Measurements from ENCODE around the gene PERM1.
"Not testable (repeated sequence)": the region's sequence is repeated elsewhere in the genome, so short reads cannot be mapped to it uniquely, and the experiment has no call there.

PERM1 gene

DNA sequence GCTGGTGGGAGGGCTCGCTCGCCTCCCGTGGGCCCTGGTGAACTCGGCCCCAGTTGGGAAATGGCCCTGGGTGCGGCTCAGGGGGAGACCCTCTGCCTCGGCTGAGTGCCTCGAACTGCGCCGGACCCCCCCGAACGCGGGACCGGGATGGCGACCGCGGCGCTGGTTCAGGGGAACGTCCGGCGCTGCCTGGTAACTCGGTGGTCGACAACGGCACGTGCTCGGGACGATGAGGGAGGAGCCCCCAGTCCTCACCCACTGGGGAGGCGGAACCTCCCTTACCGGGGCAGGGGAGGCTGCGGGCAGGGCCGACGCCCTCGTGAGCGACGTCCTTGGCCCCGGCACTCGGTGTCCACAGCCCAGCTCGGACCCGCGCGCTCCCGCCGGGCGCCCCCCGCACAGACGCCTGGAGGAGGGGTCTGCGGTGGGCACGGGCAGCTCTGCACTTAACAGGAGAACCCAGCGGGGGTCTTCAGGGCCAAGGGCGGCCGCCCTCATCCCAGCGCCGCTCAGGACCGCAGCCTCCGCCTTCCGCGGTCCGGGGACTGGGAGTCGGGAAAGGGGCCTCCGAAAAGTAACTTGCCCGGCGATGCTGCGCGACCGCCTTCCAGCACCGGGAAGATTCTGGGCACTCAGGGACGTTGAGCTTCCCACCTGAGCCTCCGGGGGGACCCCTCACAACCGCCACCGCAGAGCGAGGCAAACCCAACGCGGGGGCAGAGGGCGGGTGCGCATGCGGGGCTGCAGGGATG is 16.3 kb upstream of the PERM1 start:
- no peak for DNase-seq (ENCODE audit: low spot score)

DNA sequence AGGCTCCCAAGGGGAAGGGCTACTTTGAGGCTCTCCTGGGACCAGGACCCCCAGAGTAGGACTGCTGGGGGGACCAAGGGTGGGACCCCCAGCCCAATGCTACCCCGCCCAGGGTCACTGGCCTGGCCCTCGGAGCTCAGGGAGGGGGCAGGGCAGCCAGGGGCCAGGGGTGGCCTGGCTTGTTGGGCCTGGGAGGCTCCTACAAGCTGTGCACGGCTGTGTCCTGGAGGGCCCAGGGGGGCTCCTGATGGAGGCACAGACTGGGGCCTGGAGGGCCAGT is 15.8 kb upstream of the PERM1 start:
- DNase-seq (ENCODE audit: low spot score): no peak

DNA sequence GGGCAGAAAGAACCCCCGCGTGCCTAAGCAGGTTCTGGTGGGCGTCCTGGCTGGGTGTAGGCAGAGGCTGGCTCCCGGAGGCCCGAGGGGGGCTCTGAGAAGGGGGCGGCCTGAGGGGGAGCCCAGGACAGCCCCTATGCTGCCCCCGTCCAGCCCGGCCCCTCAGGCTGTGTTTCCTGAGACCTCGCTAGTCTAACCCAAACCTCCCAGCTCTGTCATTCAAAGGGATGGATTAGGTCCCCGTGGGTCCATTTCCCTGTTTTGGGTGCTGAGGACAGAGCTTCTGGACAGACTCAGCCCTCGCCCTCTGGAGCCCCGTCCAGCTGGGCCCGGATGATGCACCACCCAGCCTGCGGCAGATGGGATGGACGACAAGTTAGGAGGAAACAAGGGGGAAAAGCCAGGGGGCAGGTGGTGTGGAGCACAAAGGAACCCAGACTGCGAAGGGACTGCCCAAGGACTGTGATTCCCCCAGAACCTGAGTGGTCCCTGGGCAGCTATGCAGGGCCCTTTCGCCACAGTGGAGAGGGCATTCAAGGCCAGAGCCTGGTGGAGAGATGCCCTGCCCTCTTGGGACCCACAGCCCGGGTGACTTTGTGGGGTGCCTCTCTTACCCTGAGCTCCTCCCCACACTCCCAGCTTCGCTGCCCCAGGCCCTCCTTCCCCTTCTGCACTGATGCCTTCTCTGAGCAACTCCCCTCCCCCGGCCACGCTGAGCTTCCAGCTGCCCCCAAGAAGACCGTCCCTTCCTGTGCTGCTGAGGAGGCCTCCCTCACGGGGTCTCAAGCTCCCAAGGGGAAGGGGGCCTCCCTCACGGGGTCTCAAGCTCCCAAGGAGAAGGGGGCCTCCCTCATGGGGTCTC is 15.2 kb upstream of the PERM1 start:
- DNase-seq (ENCODE audit: low spot score): peak; percentile 21

DNA sequence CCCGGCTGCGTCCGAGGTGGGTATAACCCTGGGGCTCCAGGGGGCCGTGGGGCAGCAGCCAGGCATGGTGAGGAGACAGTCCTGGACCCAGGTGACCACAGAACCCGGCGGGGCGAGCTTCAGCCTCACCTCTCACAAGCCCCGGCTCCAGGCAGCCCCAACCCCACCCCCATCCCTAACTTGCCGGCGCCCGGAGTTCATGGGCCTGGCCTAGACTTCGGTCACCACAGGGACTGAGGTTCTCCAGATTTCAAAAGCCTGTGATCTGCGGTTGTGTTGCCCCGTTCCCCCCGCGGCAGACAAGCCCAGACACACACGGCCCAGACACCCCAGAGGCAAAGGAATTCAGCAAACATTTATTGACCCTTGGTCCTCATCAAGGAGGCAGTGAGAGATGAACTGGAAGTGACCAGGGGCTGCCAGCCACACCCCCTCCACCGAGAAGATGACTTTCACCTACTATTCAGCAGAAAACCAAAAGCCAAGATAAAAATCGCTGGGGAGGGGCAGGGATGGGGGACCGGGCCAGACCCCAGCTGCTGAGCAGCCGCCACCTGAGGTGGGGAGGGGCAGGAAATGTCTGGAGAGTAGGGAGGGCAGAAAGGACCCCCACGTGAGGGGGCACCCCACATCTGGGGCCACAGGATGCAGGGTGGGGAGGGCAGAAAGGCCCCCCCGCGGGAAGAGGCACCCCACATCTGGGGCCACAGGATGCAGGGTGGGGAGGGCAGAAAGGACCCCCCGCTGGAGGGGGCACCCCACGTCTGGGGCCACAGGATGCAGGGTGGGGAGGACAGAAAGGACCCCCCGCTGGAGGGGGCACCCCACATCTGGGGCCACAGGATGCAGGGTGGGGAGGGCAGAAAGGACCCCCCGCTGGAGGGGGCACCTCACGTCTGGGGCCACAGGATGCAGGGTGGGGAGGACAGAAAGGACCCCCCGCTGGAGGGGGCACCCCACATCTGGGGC is 14.1 kb upstream of the PERM1 start:
- no peak for DNase-seq (ENCODE audit: low spot score)

DNA sequence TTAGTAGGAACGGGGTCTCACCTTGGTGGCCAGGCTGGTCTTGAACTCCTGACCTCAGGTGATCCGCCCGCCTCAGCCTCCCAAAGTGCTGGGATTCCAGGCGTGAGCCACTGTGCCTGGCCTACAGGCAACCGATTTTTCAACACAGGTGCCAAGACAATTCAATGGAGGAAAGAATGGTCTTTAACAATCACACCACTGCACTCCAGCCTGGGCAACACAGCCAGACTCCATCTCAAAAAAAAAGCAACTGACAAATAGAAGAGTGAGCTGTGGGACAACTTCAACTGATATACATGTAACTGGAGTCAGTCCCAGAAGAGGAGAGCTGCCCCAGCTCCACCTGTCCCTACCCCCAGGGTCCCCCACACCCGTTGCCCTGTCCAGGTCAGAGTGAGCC is 12.7 kb upstream of the PERM1 start:
- not testable (repeated sequence) for DNase-seq (ENCODE audit: low spot score)

DNA sequence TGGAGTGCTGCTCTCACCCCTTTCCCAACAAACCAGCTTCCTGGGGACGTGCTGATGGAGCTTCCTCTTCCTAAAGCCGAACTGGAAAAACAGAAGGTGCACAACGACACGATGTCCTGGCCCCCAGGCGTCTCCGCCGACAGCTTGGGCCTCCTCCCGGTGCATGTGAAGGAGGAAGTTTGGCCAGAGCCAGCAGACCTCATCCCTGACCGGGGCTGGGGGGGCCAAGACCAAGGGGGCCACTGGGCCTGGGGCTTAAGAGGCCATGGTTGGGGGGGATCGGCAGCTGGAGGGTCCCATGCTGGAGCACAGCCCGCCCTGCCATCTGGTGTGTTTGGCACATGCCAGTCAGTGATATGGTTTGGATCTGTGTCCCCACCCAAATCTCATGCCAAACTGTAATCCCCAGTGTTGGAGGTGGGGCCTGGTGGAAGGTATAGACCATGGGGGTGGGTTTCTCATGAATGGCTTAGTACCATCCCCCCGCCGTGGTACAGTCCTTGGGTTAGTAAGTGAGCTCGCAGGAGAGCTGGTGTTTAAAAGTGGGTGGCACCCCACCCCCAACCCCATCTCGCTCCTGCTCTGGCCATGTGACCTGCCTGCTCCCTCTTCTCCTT is 11.6 kb upstream of the PERM1 start:
- no peak for DNase-seq (ENCODE audit: low spot score)

DNA sequence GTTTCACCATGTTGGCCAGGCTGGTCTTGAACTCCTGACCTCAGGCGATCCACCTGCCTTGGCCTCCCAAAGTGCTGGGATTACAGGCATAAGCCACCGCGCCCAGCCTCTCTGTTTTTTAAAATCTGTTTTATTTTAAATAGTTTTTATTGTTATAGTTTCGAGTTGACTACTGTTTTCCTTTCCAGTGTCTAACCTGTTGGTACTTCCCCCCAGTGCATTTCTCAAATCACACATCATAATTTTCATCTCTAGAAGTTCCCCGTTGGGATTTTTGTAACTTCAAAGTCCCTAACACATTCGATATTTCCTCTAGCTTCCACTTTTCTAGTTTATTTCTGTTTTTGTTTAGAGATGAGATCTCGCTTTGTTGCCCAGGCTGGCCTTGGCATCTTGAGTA is 10.5 kb upstream of the PERM1 start:
- no peak for DNase-seq (ENCODE audit: low spot score)

DNA sequence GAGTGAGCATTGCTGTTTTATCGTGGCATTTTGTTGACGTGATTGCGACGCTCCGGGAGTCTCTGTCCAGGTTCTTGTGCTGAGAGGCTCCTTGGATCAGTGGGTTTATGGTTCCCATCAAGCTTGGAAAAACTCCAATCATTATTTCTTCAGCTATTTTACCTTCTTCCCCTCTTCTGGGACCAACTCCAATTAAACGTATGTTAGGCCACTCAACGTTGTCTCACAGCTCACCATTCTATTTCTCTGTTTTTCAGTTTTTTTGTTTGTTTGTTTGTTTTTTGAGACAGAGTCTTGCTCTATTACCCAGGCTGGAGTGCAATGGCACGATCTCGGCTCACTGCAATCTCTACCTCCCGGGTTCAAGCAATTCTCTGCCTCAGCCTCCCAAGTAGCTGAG is 10.0 kb upstream of the PERM1 start:
- no peak for DNase-seq (ENCODE audit: low spot score)

DNA sequence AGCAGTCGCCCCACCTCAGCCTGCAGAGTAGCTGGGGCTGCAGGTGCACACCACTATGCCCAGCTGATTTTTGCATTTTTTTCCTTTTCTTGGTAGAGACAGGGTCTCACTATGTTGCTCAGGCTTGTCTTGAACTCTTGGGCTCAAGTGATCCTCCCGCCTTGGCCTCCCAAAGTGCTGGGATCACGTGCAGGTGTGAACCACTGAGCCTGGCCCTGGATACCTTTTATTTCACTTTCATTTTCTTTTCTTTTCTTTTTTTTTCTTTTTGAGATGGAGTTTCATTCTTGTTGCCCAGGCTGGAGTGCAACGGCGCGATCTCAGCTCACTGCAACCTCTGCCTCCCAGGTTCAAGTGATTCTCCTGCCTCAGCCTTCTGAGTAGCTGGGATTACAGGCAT is 9.4 kb upstream of the PERM1 start:
- not testable (repeated sequence) for DNase-seq (ENCODE audit: low spot score)

DNA sequence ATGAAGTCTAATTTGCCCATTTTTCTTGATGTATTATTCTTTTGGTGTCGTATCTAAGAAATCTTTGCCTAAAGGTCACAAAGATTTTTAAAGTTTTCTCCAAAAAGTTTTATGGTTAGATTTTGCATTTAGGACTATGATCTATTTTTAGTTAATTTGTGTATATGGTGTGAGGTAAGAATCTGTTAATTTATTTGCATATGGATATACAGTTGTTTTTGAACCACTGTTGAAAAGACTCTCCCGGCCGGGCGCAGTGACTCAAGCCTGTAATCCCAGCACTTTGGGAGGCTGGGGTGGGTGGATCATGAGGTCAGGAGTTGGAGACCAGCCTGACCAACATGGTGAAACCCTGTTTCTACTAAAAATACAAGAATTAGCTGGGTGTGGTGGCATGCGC is 6.2 kb upstream of the PERM1 start:
- DNase-seq (ENCODE audit: low spot score): not testable (repeated sequence)

DNA sequence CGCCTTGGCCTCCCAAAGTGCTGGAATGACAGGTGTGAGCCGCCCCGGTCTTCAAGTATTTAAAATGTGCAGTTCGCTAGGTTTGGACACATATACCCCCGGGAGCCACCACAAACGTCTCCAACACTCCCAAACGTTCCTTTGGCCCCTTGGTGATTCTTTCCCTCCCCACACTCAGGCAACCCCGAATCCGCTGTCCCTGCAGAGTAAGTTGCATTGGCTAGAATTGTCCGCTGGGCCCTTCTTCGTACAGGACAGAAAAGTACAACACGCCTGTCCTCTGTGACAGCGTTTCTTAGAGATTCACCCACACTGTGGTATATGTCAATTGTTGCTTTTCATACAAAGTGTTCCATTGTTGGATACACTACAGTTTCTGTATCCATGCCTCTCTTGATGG is 3.2 kb upstream of the PERM1 start:
- DNase-seq (ENCODE audit: low spot score): no peak

DNA sequence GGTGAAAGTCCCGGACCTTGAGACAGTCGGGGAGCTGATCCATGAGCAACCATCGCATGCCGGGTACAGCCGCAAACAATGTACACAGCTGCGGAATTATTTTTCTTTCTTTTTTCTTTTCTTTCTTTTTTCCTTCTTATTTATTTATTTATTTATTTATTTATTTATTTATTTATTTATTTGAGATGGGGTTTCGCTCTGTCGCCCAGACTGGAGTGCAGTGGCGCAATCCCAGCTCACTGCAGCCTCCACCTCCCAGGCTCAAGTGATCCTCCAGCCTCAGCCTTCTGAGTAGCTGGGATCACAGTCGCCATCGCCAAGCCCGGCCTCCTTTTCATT is 2.6 kb upstream of the PERM1 start:
- no peak for DNase-seq (ENCODE audit: low spot score)

DNA sequence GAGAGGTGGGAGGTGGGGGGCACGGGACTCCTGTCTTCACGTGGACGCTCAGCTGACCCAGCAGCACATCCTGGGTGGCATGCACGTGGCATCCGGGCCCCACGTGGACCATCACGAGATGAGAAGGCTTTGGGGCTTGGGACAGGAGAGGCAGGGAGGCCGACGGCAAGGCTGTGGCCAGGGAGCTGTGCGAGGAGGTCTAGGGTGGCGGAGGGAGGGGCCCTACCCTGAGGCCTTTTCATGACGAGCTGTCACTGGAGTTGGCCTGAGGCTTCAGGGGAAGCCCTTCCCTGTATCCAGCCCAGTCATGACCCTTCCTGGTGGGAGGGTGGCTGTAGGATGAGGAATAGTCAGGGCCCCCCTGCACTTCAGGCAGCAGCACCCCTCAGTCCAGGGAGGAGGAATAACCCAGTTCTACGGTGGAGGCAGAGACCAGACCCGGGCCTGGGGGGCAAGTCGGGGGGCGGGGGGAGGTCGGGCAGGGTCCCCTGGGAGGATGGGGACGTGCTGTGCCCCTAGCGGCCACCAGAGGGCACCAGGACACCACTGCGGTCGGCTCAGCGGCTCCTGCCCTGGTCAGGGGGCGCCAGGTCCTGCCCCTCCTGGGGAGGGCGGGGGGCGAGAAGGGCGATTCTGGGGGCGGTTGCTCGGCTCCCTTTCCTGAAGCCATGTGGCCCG is 2.0 kb upstream of the PERM1 start:
- no peak for DNase-seq (ENCODE audit: low spot score)

DNA sequence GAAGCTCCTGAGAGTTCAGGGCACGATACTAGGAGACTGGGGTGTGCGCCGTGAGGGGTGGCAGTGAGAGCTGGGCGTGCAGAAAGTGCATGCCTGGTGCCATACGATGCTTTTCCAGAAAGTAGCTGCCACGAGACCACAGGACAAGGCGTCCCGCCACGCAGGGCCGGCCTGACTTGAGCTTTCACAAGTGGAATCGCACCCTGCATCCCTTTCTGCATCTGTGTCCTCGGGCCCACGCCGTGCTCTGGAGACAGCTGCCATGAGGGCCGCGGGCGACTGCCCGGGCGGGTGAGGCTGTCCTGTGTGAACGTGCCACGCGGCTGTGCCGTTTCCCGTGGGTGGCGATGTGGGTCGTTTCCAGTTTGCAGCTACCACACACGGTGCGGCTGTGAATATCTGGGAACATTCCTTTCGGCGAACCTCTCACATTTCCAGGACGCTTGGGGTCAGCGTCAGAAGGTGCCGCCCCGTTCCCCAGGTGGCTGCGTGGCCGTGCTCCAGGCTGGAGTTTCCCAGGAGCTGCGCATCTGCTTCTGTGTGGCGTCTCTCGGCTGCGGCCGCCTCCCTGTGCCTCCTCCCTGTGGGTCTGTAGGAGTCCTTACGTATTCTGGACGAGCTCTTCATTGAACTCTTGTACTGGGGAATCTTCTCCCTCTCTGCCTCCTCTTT is 1.0 kb upstream of the PERM1 start:
- DNase-seq (ENCODE audit: low spot score): no peak

DNA sequence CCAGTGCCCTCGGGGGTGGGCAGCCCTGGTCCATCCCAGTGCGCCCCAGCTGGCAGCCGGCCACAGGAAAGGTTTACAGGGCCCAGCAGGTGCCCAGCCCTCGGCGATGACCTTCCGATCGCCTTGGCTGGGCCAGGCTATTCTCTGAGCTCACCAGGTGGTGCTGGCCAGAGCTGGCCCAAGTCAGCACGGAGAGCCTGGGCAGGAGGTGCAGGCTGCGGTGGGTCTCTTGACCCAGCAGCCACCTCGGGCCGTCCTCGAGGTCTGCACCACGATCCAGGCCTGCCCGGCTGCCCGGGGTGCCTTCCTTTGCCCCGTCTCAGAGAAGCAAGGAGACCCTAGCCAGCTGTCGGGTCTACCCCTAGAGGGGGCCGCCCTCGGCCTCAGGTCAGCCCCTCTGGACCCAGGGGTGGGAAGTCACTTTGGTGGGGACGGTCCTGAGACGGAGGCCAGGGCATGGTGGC is 370 bp downstream of the PERM1 start:
- DNase-seq (ENCODE audit: low spot score): no peak

DNA sequence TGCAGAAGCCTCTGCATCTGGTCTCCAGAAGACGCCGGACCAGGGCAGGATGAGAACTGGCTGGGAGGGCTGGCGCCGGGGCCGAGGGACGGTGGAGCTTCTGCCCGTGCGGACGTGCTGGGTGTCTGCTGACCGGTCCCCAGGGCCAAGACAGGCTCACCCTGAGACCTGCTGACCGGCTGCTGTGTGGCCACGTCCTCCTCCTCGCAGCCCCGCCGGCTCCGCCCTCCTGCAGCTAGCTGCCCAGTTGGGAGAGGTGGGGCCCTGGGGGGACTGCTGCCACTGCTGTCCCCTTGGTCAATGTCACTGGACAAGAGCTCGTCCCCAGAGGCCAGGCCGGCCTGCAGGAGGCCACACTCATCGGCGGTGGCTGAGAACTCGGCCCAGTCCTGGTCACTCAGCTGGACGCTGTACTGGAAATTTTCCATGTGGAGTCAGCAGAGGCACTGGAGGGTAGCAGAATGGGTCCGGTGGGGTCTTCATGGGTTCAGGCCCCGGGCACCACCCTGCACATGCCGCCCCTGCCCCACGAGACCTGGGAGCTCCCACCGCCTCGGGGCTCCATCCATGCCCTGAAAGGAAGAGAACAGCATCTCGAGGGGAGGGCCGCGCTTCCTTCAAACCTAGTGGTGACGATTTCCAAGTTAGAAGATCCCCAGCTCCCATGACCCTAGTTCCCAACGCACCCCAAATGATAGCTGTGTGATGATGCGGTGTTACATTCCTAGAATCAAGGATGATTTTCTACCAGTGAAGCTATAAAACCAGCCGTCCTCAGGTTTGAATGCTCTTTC is 1.1 kb downstream of the PERM1 start:
- DNase-seq (ENCODE audit: low spot score): no peak

DNA sequence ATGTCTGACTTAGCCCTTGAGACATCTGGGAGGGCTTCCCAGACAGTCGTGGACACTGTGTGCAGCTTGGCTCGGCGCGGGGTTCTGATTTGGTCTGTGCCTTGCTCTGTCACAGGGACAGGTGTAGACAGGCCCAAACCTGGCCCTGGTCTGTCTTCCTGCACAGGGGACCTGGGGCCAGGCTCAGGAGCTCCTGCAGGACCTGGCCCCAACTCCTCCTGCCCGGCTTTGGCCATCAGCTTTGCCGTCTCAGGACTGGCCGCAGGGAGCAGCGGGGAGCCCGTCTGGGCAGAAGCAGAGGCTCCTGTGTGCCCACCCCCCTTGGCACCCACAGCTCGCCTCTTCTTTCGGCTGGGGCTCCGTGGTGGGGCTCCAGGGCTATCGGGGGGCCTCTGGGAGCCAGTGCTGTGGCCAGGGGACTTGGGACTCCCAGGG is 1.7 kb downstream of the PERM1 start:
- DNase-seq (ENCODE audit: low spot score): no peak

DNA sequence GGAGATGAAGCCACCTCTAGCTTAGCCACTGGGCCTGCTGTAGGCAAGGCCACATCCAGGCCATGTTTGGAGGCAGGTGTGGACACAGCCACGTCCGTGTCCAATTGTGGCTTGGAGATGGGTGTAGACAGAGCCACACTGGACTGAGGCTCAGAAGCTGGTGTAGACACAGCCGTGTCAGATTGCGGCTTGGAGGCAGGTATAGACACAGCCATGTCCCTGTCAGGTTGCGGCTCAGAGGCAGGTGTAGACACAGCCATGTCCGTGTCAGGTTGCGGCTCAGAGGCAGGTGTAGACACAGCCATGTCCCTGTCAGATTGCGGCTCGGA is 2.2 kb downstream of the PERM1 start:
- no peak for DNase-seq (ENCODE audit: low spot score)

DNA sequence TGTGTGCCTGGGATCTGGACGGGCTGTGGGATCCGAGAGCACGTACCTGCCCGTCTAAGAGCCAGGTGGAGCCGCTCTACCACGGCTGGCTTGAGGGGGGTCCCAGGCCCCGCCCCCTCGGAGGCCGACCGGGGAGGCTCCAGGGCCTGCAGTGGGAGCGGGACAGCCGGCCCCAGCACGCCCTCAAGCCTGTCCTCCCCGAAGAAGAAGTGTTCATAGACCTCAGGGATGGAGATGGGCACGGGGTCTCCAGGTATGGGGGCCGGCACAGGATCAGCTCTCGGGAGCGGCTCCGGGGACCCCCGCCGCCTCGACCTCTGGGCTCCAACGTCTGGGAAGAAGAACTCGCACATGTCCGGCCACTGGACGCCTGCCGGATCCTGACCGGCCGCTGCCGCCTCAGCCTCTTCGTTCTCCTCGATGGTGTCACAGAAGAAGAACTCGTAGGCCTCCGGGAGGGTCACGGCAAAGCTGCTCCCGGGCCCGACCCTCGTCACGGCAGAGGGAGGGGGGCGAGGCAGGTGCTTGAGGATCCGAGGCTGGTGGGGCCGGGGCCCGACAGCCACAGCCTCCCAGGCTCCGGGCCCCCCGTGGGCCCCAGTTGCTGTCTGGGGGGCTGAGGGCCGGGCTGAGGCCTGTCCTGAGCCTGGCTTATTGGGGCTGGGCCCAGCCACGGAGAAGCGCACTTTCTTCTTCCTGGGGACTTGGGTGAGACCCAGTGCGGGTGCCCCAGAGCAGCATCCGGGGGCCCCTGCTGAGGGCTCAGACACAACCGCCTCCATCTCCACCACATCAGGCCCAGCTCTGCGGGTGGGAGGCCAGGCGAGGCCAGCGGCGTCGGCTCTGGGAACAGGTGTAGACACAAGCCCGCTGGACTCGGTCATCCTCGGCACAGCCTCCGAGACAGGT is 2.8 kb downstream of the PERM1 start:
- DNase-seq (ENCODE audit: low spot score): no peak

Data from SW480 (cell line).